Vagina (tissue), 2 donors: ENCODE measurements around the gene STXBP6.

Source experiments
- POLR2A ChIP-seq, 2 donors: fragments of 450-650 bp; IDR thresholded peaks; one replicate each; pipeline ENCODE4 v1.6.1; 2017; ENCODE audit warnings: antibody characterized with exemption in 2 of 2, mild to moderate bottlenecking in 2 of 2, moderate library complexity in 2 of 2
- POLR2AphosphoS5 ChIP-seq, 2 donors: sonication (generic); formaldehyde crosslinking; IDR thresholded peaks; one replicate each; pipeline ENCODE4 v1.9.0; 2017; ENCODE audit warnings: antibody characterized with exemption in 2 of 2, mild to moderate bottlenecking in 2 of 2, low read depth in 1 of 2; ENCODE audit not compliant: insufficient read depth in 1 of 2
- TF ChIP-seq, protein P1 (sequence below), 3 experiments: fragments of 450-650 bp in 2 of 3; fragments of 200-600 bp in 1 of 3; sonication (generic) in 1 of 3; IDR thresholded peaks; one replicate each; pipeline ENCODE4 v1.5.1; 2017 to 2019; ENCODE audit warnings: antibody characterized with exemption in 3 of 3, mild to moderate bottlenecking in 2 of 3, moderate library complexity in 2 of 3

DNA sequence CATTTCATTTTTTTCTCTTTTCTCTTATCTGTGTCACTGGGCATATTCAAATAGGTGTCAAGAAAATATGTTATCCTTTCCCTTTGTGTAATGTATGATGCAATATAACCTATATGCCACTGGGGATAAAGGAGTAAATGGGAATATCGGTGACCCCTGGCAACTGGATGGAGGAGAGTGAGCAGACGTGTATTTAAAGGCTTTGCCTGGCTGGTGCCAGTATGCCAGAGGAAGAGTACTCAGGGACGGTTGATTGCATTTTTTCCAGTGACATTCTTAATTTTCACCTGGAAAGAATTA, 12.0 kb upstream of the STXBP6 start:
- TF ChIP-seq, protein P1, sequence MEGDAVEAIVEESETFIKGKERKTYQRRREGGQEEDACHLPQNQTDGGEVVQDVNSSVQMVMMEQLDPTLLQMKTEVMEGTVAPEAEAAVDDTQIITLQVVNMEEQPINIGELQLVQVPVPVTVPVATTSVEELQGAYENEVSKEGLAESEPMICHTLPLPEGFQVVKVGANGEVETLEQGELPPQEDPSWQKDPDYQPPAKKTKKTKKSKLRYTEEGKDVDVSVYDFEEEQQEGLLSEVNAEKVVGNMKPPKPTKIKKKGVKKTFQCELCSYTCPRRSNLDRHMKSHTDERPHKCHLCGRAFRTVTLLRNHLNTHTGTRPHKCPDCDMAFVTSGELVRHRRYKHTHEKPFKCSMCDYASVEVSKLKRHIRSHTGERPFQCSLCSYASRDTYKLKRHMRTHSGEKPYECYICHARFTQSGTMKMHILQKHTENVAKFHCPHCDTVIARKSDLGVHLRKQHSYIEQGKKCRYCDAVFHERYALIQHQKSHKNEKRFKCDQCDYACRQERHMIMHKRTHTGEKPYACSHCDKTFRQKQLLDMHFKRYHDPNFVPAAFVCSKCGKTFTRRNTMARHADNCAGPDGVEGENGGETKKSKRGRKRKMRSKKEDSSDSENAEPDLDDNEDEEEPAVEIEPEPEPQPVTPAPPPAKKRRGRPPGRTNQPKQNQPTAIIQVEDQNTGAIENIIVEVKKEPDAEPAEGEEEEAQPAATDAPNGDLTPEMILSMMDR (IDR thresholded peaks at IDR 0.05) = no peak
- TF ChIP-seq POLR2AphosphoS5 (IDR thresholded peaks at IDR 0.05; ENCODE audit: insufficient read depth in 1 of 2, low read depth in 1 of 2) (no peak), POLR2A (IDR thresholded peaks at IDR 0.05) (no peak)
